HG03139 (cell line): Measurements from ENCODE around the gene LACTBL1.

Source experiments
- ATAC-seq: cut with Tn5 transposase; IDR thresholded peaks from one replicate; pipeline ENCODE4 v1.9.1; 2021; ENCODE audit not compliant: unreplicated experiment

The LACTBL1 gene

GRCh38 chr1:22978299-22978698 lies 5.6 kb upstream of the LACTBL1 start:
- no peak for ATAC-seq

- ATAC-seq = no peak
Measured at GRCh38 chr1:22976461-22977243, 4.0 kb upstream of the LACTBL1 start.

DNA sequence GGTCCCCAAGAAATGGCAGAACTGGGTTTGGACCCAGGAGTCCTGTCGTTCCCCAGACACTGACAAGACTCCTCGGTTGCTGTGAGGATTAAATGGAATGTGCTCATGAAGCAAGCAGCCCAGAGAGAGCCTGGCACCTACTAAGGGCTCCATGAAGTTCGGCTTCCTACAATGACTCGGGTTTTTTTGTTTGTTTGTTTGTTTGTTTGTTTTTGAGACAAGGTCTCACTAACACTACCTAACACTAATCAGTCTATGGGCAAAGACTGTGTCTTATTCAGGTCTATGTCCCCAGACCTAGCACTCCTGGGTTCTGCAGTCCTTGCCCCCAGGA lies 3.4 kb upstream of the LACTBL1 start:
- ATAC-seq = no peak

GRCh38 chr1:22975694-22976093 lies 3.0 kb upstream of the LACTBL1 start:
- ATAC-seq = no peak

DNA sequence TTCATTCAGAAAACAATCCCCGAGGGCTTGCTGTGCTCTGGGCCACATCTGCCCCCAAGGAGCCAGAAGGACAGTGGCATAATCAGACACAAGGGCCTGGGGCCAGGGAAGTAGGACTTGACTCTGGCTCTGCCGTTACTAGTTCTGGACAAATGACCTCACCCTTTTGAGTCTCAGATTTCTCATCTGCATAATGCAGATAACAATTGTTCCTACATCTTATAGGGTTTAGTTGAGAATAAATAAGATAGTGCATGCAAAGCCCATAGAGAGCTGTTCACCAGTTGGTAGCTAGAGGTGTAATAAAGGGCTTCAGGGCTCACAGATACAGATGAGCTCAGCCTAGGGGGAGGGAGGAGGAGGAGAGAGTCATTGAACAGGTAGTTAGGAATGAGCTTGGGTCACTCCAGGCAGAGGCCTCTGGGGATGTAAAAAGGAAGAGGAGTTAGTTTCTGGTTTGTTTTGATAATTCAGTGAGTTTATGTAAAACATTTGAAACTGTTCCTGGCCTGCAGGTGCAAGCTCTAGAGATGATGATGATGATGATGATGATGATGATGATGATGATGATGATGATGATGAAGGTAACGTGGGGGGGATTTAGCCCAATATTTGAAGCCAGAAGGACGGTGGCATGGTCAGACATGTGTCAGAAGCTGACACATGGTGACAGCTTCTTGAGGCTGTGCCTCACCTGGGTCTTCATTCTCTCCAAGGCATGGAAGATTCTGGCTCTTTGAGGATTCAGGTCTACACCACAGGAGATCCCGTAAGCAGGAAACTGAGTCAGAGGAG lies 858 bp downstream of the LACTBL1 start:
- ATAC-seq = no peak

GRCh38 chr1:22971161-22971560 lies 1.5 kb downstream of the LACTBL1 start:
- no peak for ATAC-seq

- no peak for ATAC-seq
Measured at GRCh38 chr1:22970096-22970495, 2.6 kb downstream of the LACTBL1 start.

DNA sequence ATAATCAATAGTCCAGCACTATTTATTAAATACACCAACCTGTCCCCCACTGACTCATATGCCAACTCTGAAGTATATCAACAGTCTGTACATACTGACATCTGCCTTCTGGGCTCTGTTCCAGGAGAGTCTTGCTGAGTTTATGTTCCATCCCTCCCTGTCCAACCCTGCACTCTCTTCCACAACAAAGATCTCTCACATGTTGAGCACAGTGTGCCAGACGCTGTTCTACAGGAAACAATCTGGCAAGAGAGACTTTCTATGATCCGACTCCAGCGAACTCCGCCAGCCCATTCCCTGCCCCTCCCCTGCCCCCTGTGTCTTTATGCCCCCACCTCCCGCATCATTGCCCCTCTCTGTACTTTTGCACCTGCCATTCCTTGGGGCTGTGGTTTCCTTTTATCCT lies 3.4 kb downstream of the LACTBL1 start:
- ATAC-seq = no peak

DNA sequence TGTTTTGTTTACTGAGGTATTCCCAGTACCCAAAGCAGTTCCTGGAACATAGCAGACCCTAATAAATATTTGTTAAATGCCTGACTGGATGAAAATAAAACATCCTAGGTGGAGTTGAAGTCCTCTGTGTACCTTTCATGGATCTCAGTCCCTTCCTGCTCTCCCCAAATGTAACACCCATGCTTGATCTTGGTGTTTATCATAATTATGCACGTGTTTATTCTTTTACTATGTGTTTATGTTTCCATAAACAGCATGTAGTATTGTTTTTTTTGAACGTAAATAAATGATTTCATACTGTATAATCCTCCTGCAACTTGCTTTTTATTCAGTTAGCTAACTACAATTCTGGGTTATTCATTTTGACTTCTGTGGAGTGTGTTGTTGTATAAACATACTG lies 4.8 kb downstream of the LACTBL1 start:
- ATAC-seq = no peak

DNA sequence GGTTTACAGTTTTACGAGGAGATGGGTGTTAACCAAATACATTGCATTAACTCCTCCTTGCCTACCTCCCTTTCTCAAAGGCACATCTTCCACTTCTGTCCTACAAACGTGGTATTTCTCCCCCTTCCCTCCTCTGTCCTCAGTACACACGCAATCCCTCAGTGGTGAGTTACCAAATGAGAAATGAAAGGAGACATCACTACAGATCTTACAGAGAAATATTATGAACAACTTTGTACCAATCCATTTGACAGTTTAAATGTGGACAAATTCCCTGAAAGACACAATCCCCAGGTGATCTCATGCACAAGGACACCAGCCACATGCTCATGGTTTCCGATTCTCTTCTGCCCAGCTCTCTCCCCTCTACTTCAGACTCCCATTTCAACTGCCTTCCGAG lies 6.4 kb downstream of the LACTBL1 start:
- no peak for ATAC-seq

- ATAC-seq = no peak
Measured at GRCh38 chr1:22963044-22963677, 9.5 kb downstream of the LACTBL1 start.

GRCh38 chr1:22962558-22962957 lies 10.1 kb downstream of the LACTBL1 start:
- ATAC-seq = no peak

DNA sequence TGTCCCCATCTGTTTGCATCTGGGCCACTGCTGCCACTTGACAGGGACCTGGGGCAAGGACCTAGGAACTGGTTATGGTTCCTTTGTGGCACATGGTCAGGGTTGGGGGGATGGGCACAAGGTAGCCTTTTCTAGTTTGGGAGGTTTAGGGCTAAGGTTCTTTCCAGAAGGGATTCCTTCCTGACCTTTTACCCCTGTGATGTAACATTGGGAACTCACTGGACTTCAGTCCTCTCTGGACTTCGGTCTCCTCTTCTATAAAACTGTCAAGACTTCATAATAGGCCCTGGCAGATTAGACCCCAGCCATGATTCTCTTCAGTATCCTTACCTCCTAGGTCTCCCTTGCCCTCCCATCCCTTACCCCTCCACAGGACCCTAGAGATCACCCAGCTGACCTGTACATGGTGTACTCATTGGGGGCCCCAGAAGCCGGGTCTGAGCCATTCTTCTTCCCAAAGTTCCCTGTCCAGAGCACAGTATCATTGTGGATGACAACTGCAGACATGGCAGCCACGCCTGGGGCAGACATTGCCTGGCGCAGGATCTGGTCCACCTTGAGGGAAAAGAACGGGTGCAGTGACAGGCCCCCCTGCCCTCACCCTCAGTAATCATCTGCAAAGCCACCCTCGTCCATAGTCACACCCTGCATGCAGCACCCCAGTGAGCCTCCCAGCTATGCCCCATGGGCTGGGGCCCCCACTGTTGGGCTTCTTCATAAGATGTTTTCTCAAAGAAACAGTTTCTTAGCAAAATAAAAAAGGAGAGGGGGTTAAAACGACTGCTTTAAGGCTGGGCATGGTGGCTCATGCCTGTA lies 12.9 kb downstream of the LACTBL1 start:
- ATAC-seq = no peak

- ATAC-seq = no peak
Measured at GRCh38 chr1:22958556-22958955, 14.1 kb downstream of the LACTBL1 start.

DNA sequence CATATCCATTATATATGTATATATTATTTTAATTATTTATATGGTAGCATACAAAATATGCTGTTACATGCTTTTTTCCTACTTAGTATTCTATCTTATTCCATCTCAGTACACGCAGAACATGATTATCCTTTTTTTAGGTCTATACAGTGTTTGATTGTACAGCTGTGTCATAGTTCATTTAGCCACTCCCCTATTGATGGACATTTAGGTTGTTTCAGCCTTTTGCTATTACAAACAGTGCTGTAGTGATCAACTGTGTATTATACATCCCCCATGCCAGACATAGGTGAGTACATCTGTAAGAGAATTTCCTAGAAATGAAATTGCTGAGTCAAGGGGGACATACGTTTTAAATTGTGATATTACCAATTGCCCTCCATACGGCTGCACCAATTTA lies 15.6 kb downstream of the LACTBL1 start:
- ATAC-seq = no peak

DNA sequence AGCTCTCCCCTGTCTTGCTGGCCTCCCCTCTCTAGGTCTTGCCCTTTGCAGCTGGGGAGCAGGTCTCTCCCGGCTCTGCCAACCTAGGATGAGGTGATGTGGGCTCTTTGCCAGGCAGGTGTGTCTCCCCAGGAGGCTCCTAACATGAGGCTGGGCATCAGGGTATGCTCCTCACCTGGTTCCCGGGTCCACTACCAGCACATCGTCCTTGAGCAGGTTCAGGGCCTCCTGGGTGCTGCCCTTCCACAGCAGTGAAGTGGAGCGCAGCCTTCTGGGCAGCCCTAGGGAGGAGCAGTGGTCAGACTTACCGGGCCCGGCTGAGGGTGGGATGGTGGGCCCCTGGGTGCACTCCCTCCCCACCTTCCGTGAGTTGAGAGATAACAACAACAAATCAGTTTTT lies 17.5 kb downstream of the LACTBL1 start:
- no peak for ATAC-seq

DNA sequence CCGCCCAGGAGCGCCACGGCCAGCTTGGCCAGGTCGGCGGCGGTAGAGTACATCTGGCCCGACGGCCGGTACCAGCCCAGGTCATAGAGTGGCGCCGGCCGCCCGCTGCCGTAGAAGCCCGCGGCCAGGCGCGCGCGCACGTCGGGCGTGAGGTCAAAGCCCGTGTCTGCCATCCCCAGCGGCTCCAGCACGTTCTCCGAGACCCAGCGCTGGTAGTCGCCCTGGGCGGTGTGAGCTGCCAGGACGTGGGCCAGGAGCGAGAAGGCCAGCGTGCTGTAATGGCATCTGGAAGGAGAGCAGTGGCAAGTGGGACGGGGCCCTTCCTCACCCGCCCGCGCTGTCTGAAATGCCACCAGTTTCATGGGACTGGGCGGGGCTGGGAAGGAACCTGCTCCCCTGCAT lies 18.9 kb downstream of the LACTBL1 start:
- ATAC-seq = no peak

GRCh38 chr1:22953057-22953739 lies 19.5 kb downstream of the LACTBL1 start:
- ATAC-seq = no peak

- no peak for ATAC-seq
Measured at GRCh38 chr1:22952694-22953056, 20.0 kb downstream of the LACTBL1 start.

DNA sequence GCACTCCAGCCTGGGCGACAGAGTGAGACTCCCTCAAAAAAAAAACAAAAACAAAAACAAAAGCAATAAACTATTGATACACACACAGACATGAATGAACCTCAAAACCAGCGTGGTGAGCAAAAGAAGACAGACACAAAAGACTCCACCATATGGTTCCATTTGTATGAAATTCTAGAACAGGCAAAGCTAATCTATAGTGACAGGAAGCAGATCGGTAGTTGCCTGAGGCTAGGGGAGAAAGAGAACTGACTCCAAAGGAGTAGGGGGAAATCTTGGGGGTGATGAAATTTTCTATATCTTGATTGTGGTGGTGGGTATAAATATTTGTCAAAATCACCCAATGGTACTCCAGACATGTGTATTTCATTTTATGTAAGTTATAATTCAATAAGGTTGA lies 20.9 kb downstream of the LACTBL1 start:
- no peak for ATAC-seq

GRCh38 chr1:22949822-22950331 lies 22.8 kb downstream of the LACTBL1 start:
- ATAC-seq = no peak
